NCI-H128 (cell line): ENCODE data around the gene FABP1.

Experiments used
- DNase-seq: peaks from one replicate; lab custom pipeline; 2025; ENCODE audit not compliant: unreplicated experiment; lab: John Stamatoyannopoulos, UW

FABP1 gene

DNA sequence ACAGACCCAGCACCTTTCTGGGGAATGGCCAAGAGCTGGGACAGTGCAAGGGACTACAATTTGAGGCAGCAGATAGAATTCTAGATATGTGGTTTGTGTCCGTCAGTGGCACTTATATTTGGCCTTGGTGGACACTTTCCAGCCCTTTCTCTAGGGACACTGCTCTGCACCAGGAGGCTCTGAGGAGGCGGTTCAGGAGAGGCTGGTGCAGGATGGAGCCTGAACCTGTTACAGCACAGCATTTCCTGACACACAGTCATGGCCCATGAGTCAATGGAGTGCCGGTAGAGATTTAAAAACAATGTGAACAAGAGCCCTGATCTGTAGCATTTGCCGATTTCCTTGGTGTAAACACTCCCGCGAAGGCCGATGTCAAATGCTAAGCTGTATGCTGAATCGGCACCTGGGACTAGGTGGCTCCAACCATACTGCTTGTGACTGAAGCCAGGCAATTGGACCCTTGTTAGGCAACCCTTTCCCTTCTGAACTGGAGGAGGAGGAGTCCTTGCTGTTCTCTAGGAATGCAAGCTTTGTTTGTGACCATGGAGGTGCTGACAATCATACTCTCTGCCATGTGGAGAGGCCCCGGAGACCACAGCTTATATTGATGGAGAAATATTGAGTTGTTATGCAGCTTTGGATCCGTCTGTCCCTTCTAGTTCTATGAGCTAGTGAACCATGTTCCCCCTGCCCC lies 11.9 kb downstream of the FABP1 start:
- no peak for DNase-seq

DNA sequence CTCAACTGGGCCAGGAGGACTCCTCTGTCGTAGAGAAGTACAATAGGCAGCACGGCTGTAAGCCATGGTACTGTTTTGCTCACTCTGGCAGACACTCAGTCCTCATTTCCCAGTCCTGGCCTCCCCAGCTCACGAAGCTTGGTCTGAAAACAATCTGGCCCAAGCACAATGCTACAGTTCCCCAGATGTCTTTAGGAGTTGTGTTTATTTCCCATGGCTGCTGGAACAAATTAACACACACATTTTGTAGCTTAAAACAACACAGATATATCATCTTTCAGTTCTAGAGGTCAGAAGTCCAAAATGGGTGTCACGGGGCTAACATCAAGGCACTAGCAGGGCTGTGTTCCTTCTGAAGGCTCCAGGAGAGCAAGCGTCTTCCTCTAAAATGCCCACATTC lies 13.0 kb downstream of the FABP1 start:
- no peak for DNase-seq

- DNase-seq: no peak
Measured at GRCh38 chr2:88113069-88113468, 14.8 kb downstream of the FABP1 start.

DNA sequence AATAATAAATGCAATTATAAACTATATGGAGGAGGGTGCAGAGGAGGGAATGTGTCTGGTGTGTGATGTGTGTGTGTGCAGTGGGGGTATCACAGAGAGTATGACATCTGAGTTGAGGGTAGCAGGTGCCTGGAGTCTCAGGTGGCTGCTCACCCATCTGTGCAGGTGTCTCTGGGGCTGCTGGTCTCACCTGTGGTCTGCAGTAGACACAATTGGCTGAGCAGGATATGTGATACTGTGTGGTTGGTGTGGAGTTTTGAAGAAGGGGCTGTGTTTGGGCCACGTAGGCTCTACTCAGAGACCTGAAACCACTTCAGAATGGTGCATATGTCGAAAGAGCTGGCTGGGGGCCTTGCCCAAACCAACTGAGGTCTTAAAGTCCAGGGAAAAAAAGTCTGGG lies 17.0 kb downstream of the FABP1 start:
- peak; percentile 7 for DNase-seq

GRCh38 chr2:88108796-88109195 lies 19.1 kb downstream of the FABP1 start:
- DNase-seq: no peak

DNA sequence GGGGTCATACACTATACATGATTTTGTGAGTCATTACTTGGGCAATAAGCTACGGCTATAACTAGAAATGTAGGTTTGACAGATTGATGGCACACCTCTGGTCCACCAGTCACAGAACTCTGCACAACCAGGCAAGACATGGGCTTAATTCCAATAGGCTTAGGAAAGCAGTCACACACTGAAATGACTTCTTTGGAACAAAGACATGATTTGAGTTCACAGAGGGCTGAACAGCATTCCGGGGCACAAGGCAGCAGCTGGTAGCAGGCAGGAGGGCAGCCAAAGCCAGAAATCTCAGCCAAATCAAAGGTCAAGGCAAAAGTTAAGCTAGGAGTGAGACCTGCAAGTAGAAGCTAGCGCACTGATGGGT lies 27.4 kb downstream of the FABP1 start:
- no peak for DNase-seq

DNA sequence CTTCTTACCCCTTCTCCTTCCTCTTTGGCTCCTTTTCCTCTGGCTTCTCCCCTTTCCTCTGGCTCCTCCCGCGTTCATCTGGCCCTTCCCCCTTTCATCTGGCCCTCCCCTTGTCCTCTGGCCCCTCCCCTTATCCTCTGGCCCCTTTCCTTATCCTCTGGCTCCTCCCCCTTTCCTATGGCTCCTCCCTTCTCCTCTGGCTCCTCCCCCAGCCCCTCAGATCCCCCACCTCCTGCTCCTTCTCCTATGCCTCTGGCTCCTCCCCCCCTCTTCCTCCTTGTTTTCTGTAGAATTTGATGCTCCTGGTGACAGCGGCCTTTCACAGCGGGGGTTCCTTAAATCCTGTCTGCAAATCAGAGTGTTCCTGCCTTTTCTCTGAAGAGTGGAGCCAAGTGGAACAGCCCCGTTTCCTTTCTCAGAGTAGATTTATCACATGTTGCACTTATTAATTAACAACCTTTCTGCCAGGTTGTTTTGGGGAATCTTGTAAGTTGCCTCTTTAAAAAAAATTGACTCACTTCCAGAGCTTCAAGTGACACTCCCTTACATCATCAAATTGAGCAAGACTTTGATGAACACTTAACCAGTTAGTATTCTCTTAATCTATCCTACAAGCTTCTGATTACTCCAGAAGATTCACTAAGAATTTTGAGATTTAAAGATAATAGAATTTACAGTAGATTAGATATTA lies 27.9 kb downstream of the FABP1 start:
- no peak for DNase-seq

- DNase-seq: no peak
Measured at GRCh38 chr2:88098558-88098900, 29.3 kb downstream of the FABP1 start.

DNA sequence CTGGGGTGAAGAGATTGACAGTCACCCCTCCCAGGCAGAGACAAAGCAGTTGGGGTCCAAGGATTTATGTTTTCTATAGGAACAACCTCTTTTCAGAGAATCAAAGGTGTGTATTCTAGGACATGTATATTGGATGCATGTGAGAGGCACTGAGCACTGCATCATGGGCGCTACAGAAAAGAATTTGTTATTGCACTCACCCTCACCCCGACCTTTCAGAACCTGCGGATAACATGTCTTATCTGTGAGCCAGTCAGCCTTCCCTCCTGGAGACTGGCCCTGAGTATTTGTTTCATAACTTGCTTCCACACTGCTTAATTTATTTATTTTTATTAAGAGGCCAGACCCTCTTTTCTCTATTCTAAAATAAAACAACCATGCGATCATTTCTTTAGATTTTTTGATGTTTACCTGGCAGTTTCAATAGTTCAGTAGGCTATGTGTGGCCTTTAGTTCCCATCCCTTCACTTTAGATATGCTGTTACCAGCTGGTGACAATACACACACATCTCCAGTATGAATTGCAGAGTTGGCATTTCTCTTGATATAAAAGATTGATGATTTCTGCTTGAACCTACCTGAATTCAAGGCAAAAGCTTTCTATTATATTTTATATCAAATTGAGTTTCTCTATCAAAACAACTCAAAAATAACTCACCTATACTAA lies 29.8 kb downstream of the FABP1 start:
- DNase-seq: no peak

GRCh38 chr2:88097192-88097591 lies 30.7 kb downstream of the FABP1 start:
- no peak for DNase-seq

GRCh38 chr2:88096708-88097107 lies 31.2 kb downstream of the FABP1 start:
- DNase-seq: no peak

- DNase-seq: no peak
Measured at GRCh38 chr2:88095022-88095421, 32.8 kb downstream of the FABP1 start.

- DNase-seq: no peak
Measured at GRCh38 chr2:88092773-88093172, 35.1 kb downstream of the FABP1 start.

DNA sequence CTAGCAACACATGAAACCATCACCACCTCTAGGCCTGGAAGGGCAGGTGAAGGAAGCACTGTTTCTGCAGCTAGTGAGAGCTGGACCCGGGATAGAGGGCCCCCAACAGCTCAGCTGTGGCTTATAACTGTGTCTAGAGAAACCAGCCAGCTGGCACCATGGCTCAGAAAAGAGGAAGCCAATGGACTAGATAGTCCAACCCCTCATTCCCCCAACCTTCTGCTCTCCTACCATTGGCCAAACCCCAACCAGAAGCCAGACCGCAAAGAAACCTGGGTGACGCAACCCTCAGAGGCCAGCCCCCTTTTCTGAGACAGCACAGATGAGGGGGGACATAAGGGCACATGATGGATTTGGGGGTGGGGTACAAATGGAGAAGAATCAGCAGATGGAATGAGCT lies 35.9 kb downstream of the FABP1 start:
- DNase-seq: no peak

DNA sequence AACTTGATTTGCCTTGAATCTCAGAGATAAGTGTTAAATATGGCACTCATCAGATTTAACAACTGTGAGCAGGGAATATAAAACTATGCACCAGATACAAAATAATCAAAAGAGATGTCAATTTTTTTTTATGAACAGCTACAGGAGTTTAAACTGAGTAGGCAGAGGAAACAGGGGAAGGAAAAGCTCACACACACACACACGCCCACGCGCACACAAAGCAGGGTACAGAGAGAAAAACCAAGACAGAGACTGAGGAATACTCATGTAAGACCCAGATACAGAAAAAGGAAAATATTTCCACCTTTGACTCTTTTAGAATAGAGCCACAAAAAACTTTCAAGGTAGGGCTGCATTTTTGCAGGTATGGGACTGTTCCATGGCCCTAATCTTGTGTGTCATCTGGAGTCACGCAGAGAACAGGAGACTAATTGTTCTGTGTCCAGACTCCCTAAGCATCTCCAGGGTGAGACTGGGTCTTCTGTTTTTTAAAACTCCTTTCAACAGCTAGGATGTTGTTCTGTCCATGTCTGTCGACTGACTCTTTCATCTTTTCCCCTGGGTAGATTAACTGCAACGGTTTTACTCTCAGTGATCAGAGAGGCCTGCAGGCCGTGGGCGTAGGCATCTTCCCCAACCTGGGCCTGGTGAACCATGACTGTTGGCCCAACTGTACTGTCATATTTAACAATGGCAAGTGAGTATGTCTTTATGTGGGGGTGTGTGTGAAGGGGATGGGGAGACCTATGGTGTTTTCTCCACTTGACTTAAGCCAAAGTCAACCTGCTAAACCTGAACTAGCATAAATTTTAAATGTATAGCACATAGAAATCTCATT lies 37.2 kb downstream of the FABP1 start:
- no peak for DNase-seq

- no peak for DNase-seq
Measured at GRCh38 chr2:88088999-88089398, 38.9 kb downstream of the FABP1 start.

- DNase-seq: no peak
Measured at GRCh38 chr2:88087763-88088162, 40.1 kb downstream of the FABP1 start.

DNA sequence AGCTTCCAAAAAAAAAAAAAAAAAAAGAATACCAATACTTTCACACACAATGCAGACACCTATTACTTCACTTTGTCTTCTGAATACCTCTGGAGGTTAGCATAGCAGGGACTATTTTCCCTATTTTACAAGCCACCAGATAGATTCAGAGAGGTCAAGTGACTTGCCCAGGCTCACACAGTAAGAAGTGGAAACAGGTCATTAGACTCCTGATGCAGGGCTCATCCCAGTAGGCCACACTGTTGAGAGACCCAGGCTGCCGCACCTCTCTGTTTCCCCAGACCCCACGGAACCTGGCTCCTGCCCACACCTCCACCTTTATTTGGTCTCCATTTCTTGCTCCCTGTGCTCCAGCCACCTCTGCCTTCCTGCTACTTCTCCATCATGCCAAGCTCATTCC lies 40.8 kb downstream of the FABP1 start:
- no peak for DNase-seq

DNA sequence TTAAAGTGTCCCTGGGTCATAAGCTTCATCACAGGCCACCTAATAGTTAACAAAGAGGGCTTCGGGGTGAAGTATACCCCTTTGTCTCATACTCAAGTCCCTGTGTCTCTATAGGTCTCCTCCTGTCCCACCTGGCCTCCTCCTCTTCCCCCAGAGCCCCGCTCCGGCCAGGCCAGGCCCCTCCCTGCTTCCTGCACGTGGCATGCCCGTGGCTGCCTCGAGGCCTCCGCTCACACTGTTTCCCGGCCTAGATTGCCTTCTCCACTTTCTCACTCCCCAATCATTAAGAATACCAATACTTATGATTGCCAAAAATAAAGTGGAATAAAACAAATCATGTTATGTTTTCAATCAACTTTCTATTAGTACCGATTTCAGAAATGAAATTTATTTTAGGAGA lies 41.5 kb downstream of the FABP1 start:
- DNase-seq: no peak

DNA sequence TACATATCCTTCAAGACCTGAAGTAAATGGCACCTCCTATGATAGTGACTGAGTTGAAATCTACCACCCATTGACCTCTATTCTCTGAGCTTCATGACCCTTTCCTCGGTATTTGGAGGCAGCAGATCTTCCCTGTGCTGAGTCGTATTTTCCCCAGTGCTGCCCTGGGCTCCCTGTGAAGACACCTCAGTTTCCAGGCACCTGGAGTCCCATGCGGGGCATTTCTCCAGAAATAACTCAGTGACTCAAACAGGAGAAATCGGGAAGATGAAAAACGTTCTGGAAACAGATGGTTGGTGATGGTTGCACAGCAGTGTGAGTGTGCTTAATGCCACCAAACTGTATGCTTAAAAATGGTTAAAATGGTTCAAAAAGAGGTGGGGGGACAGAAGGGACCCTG lies 42.3 kb downstream of the FABP1 start:
- DNase-seq: no peak

GRCh38 chr2:88085099-88085498 lies 42.8 kb downstream of the FABP1 start:
- no peak for DNase-seq

GRCh38 chr2:88082781-88083180 lies 45.1 kb downstream of the FABP1 start:
- no peak for DNase-seq
